T-cell (primary cell): ENCODE data around the gene LTC4S. TPM values are rescaled to one million over a fixed set of nuclear protein-coding genes. Genes with fewer than 3 reads are reported as not detected.
A peak's percentile ranks its signal among the peaks of the same experiment; 100 is the strongest.

ENCODE experiments used
- ATAC-seq, 4 experiments: fragments of 200-7000 bp in 3 of 4; fragments of 150-1000 bp in 1 of 4; cut with Tn5 transposase; replicated peaks in 1 of 4; 1 replicate in 3 of 4; 2 replicates in 1 of 4; pipeline ENCODE4 v1.10.0; 2021; ENCODE audit warnings: moderate library complexity in 3 of 4, mild to moderate bottlenecking in 2 of 4, moderate number of reproducible peaks in 1 of 4
- CTCF ChIA-PET, 2 donors: fragments of 300-600 bp; sonication (Branson Sonifier 250); formaldehyde crosslinking; loops; one replicate each; lab custom pipeline; 2022; ENCODE audit warnings: antibody characterized with exemption in 2 of 2; lab: Charles Lee
- POLR2A ChIA-PET, 2 donors: fragments of 300-600 bp; sonication (Branson Sonifier 250); formaldehyde crosslinking; loops; one replicate each; lab custom pipeline; 2022; ENCODE audit warnings: antibody characterized with exemption in 2 of 2; lab: Charles Lee
- DNase-seq, 35 experiments: peaks; one replicate each; pipeline versions ENCODE4 v3.0.0 to v3.0.0-alpha.2; 2013 to 2023
- H3K27ac ChIP-seq: one replicate; pipeline ENCODE4 v1.5.1; 2013; ENCODE audit warnings: low read length
- H3K27me3 ChIP-seq, 2 experiments: replicated peaks in 1 of 2; 1 replicate in 1 of 2; 2 replicates in 1 of 2; pipeline versions ENCODE4 v1.6.1 to v1.7.0; 2013; ENCODE audit warnings: low read length in 1 of 2, mixed read lengths in 1 of 2; ENCODE audit not compliant: control insufficient read depth in 2 of 2, insufficient read depth in 2 of 2; ENCODE audit errors: extremely low read depth in 1 of 2
- H3K36me3 ChIP-seq, 2 donors: 1 replicate in 1 of 2; 2 replicates in 1 of 2; pipeline versions ENCODE4 v1.6.1 to v1.7.0; 2013; ENCODE audit warnings: low read length in 1 of 2; ENCODE audit not compliant: control insufficient read depth in 2 of 2, insufficient read depth in 1 of 2; ENCODE audit errors: extremely low read depth in 1 of 2
- H3K4me1 ChIP-seq, 2 experiments: 1 replicate in 1 of 2; 2 replicates in 1 of 2; pipeline versions ENCODE4 v1.6.1 to v1.7.0; 2013; ENCODE audit warnings: low read length in 2 of 2, mixed read lengths in 1 of 2; ENCODE audit not compliant: insufficient read depth in 2 of 2, control insufficient read depth in 1 of 2; ENCODE audit errors: extremely low read depth in 1 of 2
- H3K4me3 ChIP-seq, 2 donors: 1 replicate in 1 of 2; 2 replicates in 1 of 2; pipeline versions ENCODE4 v1.5.1 to v1.7.0; 2013; ENCODE audit warnings: mild to moderate bottlenecking in 2 of 2, low read length in 1 of 2, moderate library complexity in 1 of 2; ENCODE audit not compliant: control insufficient read depth in 1 of 2; ENCODE audit errors: extremely low read depth in 1 of 2
- H3K9me3 ChIP-seq: 2 replicates; pipeline ENCODE4 v1.7.0; 2013
- H3K27ac Mint-ChIP-seq, 2 donors: one replicate each; pipeline ENCODE4 v1.8.0; 2020 to 2021; ENCODE audit warnings: mild to moderate bottlenecking in 2 of 2, mixed read lengths in 2 of 2
- H3K27me3 Mint-ChIP-seq, 2 donors: one replicate each; pipeline ENCODE4 v1.8.0; 2021 to 2022; ENCODE audit warnings: mixed read lengths in 2 of 2
- H3K36me3 Mint-ChIP-seq: one replicate; pipeline ENCODE4 v1.8.0; 2021; ENCODE audit warnings: mixed read lengths
- H3K4me1 Mint-ChIP-seq, 3 donors: one replicate each; pipeline ENCODE4 v1.8.0; 2020 to 2022; ENCODE audit warnings: mixed read lengths in 3 of 3, mild to moderate bottlenecking in 1 of 3
- H3K4me3 Mint-ChIP-seq, 3 donors: one replicate each; pipeline ENCODE4 v1.8.0; 2020 to 2022; ENCODE audit warnings: mild to moderate bottlenecking in 3 of 3, mixed read lengths in 3 of 3, moderate library complexity in 3 of 3
- H3K9me3 Mint-ChIP-seq, 3 donors: one replicate each; pipeline ENCODE4 v1.8.0; 2020 to 2022; ENCODE audit warnings: mixed read lengths in 3 of 3
- WGBS: methylation state at CpG from one replicate; pipeline ENCODE4 v1.1.5; 2013; ENCODE audit warnings: missing lambda C conversion rate; ENCODE audit not compliant: insufficient coverage; 5-methylcytosine and 5-hydroxymethylcytosine counted together
- total RNA-seq, 35 experiments: library from RNA in 6 of 35; stranded (reverse) in 6 of 35; fragments of 120-200 nt in 1 of 35; gene quantifications; one replicate each; pipeline versions ENCODE4 v1.2.1 to v1.2.4 and lab custom pipeline; 2013 to 2026

LTC4S gene
- total RNA-seq, 5 donors from 2014 or later (not counting 1 experiment from before 2014, with no cell fraction given), result 3.6 to 12.6 (median 8.1) TPM

DNA sequence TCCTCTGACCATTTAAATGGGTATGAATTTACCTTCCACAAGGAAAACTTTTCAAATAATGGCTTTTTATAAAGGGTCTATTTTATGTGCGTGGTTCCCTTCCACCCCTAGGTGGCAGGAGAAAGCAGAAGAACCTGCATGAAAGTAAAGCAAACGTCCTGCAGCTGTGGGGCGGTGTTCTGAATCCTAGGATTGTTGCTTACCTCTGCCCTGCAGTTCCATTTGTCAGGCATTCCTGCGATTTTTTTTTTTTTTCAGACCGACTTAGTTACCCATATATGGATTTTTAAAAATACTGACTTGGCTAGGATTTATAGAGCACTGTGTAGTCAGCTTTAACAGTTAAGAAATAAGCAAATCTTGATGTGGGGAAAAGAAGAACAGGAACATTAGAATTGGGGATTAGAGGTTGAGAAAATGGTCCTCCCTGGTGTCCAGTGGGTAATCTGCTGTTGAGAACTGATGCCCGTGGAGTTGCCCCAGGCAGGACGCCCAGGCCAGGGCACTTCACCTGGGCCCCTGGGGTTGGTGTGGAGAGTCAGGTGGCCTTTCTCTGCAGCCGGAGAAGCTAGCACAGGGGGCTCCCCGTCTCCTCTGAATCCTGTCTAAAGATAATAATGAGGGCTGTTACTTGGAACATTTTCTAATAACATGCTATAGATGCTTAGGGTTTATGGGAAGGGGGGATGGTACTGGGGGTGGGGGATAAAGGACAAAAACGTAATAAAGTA is 30.4 kb upstream of the LTC4S start:
- ATAC-seq (peak; percentile 56 to 71 (median 66)), DNase-seq (peak; percentile 4 to 76 (median 43))
- H3K4me3 ChIP-seq, result no peak overlapping the region
- H3K4me1 Mint-ChIP-seq, result peaks cover 54 to 69% (median 58%) of the 10 kb centered on the region in 3 donors
- peak overlapping the region; percentile 27 to 87 for H3K27ac Mint-ChIP-seq
- no peak overlapping the region for H3K27ac ChIP-seq
- no peaks in the 10 kb centered on the region for H3K27me3 Mint-ChIP-seq
- ChIA-PET CTCF (interaction anchor here (0.7 to 1.8 kb wide), 14 partner anchors 14 to 95 kb away, joined by 3 to 10 read pairs (median 4); partner anchors contain the start of genes LTC4S (in 2 of the 2), MAML1 (in 1 of the 2) and MRNIP (in 1 of the 2)), POLR2A (interaction anchor here (0.6 to 0.7 kb wide), 2 partner anchors 26 to 67 kb away, joined by 3 to 4 read pairs; no protein-coding TSS in a partner anchor)
- no peaks in the 10 kb centered on the region for H3K9me3 Mint-ChIP-seq
- H3K9me3 ChIP-seq, result no peaks in the 10 kb centered on the region
- peaks cover 7 to 25% of the 10 kb centered on the region in 2 donors for H3K36me3 ChIP-seq
- no peaks in the 10 kb centered on the region for H3K27me3 ChIP-seq
- peaks cover 19% of the 10 kb centered on the region for H3K36me3 Mint-ChIP-seq
- peaks cover 11 to 30% of the 10 kb centered on the region in 2 experiments for H3K4me1 ChIP-seq
- WGBS, result 32% methylated on average over 5 of the region's 10 CpGs
- peak overlapping the region in 1 of 3 donors; percentile 28 for H3K4me3 Mint-ChIP-seq

GRCh38 chr5:179764056-179764455 is 29.7 kb upstream of the LTC4S start:
- 74% methylated on average over 5 of the region's 8 CpGs for whole genome bisulfite sequencing
- POLR2A ChIA-PET, result no interaction called here

DNA sequence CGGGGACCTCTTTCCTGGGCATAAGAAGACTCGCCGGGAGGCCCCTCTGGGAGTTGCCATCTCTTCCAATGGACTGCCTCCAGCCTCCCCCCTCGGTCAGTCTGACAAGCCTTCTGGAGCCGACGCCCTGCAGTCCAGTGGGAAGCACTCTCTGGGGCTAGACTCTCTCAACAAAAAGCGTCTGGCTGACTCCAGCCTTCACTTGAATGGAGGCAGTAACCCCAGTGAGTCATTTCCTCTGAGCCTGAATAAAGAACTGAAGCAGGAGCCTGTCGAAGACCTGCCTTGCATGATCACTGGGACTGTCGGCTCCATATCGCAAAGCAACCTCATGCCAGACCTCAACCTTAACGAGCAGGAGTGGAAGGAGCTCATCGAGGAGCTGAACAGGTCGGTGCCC is 28.4 kb upstream of the LTC4S start:
- Mint-ChIP-seq H3K4me1 (peaks cover 39 to 54% (median 43%) of the 10 kb centered on the region in 3 donors), H3K9me3 (no peaks in the 10 kb centered on the region), H3K27ac (no peak overlapping the region), H3K27me3 (no peaks in the 10 kb centered on the region), H3K4me3 (no peak overlapping the region), H3K36me3 (peaks cover 31% of the 10 kb centered on the region)
- Histone ChIP-seq H3K36me3 (peaks cover 7 to 43% of the 10 kb centered on the region in 2 donors), H3K4me1 (peaks cover 8 to 23% of the 10 kb centered on the region in 2 experiments), H3K27ac (no peak overlapping the region), H3K27me3 (no peaks in the 10 kb centered on the region), H3K4me3 (no peak overlapping the region), H3K9me3 (no peaks in the 10 kb centered on the region)
- 81% methylated on average over 11 of the region's 13 CpGs for WGBS
- ChIA-PET CTCF (no interaction called here), POLR2A (no interaction called here)
- ATAC-seq (no peak), DNase-seq (no peak)

More at GRCh38 chr5:179764056-179764455, 29.7 kb upstream of the LTC4S start:
- H3K27ac ChIP-seq, result no peak overlapping the region
- H3K27me3 ChIP-seq, result no peaks in the 10 kb centered on the region
- DNase-seq, result no peak
- Mint-ChIP-seq H3K27me3 (no peaks in the 10 kb centered on the region), H3K9me3 (no peaks in the 10 kb centered on the region), H3K36me3 (peaks cover 23% of the 10 kb centered on the region), H3K4me3 (no peak overlapping the region), H3K4me1 (peaks cover 53 to 67% (median 56%) of the 10 kb centered on the region in 3 donors), H3K27ac (no peak overlapping the region)
- H3K4me1 ChIP-seq, result peaks cover 11 to 30% of the 10 kb centered on the region in 2 experiments
- ATAC-seq, result no peak
- H3K9me3 ChIP-seq, result no peaks in the 10 kb centered on the region
- H3K4me3 ChIP-seq, result no peak overlapping the region
- CTCF ChIA-PET, result interaction anchor here in 1 of 2 donors (1.6 to 1.8 kb wide), 2 partner anchors 32 to 47 kb away, joined by 6 to 10 read pairs; no protein-coding TSS in a partner anchor
- peaks cover 7 to 32% of the 10 kb centered on the region in 2 donors for H3K36me3 ChIP-seq

DNA sequence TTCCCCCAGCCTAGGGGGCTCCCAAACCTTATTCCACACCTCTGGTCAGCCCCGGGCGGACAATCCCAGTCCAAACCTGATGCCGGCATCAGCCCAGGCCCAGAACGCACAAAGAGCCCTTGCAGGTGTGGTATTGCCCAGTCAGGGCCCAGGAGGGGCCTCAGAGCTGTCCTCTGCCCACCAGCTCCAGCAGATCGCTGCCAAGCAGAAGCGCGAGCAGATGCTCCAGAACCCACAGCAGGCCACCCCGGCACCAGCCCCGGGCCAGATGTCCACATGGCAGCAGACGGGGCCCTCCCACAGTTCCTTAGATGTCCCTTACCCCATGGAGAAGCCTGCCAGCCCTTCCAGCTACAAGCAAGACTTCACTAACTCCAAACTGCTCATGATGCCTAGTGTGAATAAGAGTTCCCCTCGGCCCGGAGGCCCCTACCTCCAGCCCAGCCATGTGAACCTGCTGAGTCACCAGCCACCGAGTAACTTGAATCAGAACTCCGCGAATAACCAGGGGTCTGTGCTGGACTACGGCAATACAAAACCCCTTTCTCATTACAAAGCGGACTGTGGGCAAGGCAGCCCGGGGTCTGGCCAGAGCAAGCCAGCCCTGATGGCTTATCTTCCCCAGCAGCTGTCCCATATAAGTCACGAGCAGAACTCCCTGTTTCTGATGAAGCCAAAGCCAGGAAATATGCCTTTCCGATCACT is 27.6 kb upstream of the LTC4S start:
- ChIA-PET POLR2A (no interaction called here), CTCF (interaction anchor here (0.6 to 1.4 kb wide), 4 partner anchors 45 to 86 kb away, joined by 3 to 11 read pairs (median 4); no protein-coding TSS in a partner anchor)
- H3K4me3 Mint-ChIP-seq, result no peak overlapping the region
- peak overlapping the region in 1 of 2 donors; percentile 28 for H3K27ac Mint-ChIP-seq
- no peaks in the 10 kb centered on the region for H3K9me3 Mint-ChIP-seq
- H3K36me3 Mint-ChIP-seq, result peaks cover 39% of the 10 kb centered on the region
- ATAC-seq (no peak), DNase-seq (no peak)
- H3K4me1 ChIP-seq, result peaks cover 8 to 23% of the 10 kb centered on the region in 2 experiments
- 92% methylated on average over 19 of the region's 20 CpGs for WGBS
- H3K27me3 ChIP-seq, result no peaks in the 10 kb centered on the region
- H3K27ac ChIP-seq, result no peak overlapping the region
- no peak overlapping the region for H3K4me3 ChIP-seq
- H3K9me3 ChIP-seq, result no peaks in the 10 kb centered on the region
- no peaks in the 10 kb centered on the region for H3K27me3 Mint-ChIP-seq
- H3K36me3 ChIP-seq, result peaks cover 7 to 50% of the 10 kb centered on the region in 2 donors
- peaks cover 34 to 50% (median 39%) of the 10 kb centered on the region in 3 donors for H3K4me1 Mint-ChIP-seq

DNA sequence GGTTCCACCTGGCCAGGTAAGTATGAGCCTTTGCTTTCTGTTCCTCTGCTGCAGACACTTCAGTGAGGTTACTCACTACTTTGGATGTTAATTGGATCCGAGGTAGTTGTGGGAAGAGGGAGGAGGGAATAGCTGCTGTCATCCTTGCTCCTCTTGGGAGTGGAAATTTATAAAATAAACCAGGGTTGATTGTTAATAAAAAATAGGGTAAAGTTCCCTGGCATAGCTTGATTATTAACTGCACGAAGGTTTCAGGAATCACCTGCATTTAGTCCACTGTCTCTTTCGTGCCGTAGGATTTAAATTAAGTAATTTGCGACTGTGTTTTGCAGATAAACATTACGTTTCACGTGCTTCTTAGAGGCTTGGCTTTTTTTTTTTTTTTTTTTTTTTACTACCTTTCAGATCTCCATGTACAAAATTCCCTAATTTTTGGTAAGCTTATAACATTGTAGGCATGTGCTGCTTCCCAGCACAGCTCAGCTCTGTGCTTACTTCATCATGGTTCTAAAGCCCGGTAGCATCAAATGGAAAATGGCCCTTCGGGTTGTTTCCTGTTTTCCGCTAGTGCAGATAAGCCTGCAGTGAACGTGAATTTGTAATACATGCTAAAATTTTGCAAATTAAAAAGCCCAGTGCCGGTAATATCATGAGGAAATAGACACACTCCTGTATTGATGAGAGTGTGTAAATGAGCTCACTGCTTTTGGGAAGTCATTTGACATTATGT is 26.9 kb upstream of the LTC4S start:
- ATAC-seq (no peak), DNase-seq (no peak)
- peaks cover 27 to 42% (median 32%) of the 10 kb centered on the region in 3 donors for H3K4me1 Mint-ChIP-seq
- CTCF ChIA-PET, result interaction anchor here in 1 of 2 donors (0.5 to 1.4 kb wide), 7 partner anchors 12 to 87 kb away, joined by 3 to 11 read pairs (median 4); no protein-coding TSS in a partner anchor
- H3K27me3 Mint-ChIP-seq, result no peaks in the 10 kb centered on the region
- peaks cover 7 to 57% of the 10 kb centered on the region in 2 donors for H3K36me3 ChIP-seq
- 84% methylated on average over 5 of the region's 12 CpGs for WGBS
- no peak overlapping the region for H3K4me3 ChIP-seq
- H3K9me3 Mint-ChIP-seq, result no peaks in the 10 kb centered on the region
- H3K9me3 ChIP-seq, result no peaks in the 10 kb centered on the region
- H3K27me3 ChIP-seq, result no peaks in the 10 kb centered on the region
- no peak overlapping the region for H3K4me3 Mint-ChIP-seq
- no peak overlapping the region for H3K27ac ChIP-seq
- peaks cover 3 to 18% of the 10 kb centered on the region in 2 experiments for H3K4me1 ChIP-seq
- H3K36me3 Mint-ChIP-seq, result peaks cover 44% of the 10 kb centered on the region
- H3K27ac Mint-ChIP-seq, result peak overlapping the region in 1 of 2 donors; percentile 28
- POLR2A ChIA-PET, result no interaction called here
